NCI-H2196 treated with DMSO at 0.1 percent for 48 hours (cell line): Measurements from ENCODE around the gene SDHB.

Experiments
- DNase-seq: peaks from one replicate; lab custom pipeline; 2025; ENCODE audit not compliant: unreplicated experiment; lab: John Stamatoyannopoulos, UW

Gene SDHB

GRCh38 chr1:17046334-17046657 lies 7.5 kb downstream of the SDHB start:
- no peak for DNase-seq

GRCh38 chr1:17045634-17046333 lies 8.0 kb downstream of the SDHB start:
- peak; percentile 52 for DNase-seq

GRCh38 chr1:17045150-17045549 lies 8.7 kb downstream of the SDHB start:
- no peak for DNase-seq

- no peak for DNase-seq
Observed at GRCh38 chr1:17043676-17044075, 10.2 kb downstream of the SDHB start.

DNA sequence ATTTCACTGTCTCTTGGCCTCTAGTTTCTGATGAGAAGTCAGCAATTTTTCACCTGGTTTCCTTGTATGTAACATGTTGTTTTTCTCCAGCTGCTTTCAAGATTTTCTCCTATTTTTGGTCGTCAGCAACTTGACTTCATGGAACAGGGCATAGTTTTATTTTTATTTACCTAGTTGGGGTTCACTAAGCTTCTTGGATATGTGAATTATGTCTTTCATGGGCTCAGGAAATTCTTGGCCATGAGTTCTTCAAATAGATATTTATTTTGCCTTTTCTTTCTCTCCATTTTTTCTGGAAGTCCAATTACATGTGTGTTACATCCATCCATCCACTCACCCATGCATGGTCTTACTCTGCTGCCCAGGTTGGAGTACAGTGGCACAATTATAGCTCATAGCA lies 13.7 kb downstream of the SDHB start:
- DNase-seq, result no peak

DNA sequence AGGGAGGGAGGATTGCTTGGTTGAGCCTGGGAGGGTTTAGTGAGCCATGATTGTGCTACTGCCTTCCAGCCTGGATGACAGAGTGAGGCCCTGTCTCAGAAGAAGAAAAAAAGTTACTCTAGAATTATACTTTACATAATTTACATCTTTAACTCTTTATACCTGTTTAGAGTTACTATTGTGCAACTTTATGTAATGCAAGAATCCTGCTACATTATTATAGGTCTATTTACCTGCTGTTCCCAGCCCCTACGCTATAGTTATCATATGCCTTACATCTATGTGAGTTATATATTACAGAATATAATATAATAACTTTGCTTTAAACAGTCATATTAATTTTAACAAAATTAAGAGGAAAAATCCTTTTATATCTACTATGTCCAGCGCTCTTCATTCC lies 14.3 kb downstream of the SDHB start:
- no peak for DNase-seq

DNA sequence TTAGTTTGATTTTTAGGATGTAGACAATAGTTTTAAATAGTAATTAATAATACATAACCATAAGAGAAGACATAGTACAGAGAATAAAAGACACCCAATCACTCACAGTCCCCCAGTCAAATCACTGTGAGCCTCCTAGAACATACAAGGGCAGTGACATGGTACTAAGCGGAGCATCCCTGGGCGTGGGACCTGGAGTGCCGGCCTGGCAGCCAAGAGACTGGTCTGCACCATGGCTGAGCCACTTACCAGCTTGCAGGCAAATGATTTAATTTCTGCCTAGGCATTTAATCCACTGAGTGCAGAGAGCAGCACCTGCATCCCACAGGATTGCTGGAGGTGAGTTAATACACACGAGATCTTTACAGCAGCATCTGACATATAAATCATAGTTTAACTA lies 20.4 kb downstream of the SDHB start:
- no peak for DNase-seq

GRCh38 chr1:17032741-17033140 lies 21.1 kb downstream of the SDHB start:
- no peak for DNase-seq

- no peak for DNase-seq
Observed at GRCh38 chr1:17031436-17031835, 22.4 kb downstream of the SDHB start.

GRCh38 chr1:17030206-17030605 lies 23.6 kb downstream of the SDHB start:
- DNase-seq, result no peak

GRCh38 chr1:17028662-17029188 lies 25.1 kb downstream of the SDHB start:
- no peak for DNase-seq

GRCh38 chr1:17027900-17028299 lies 25.9 kb downstream of the SDHB start:
- DNase-seq, result no peak

- no peak for DNase-seq
Observed at GRCh38 chr1:17027403-17027802, 26.4 kb downstream of the SDHB start.

DNA sequence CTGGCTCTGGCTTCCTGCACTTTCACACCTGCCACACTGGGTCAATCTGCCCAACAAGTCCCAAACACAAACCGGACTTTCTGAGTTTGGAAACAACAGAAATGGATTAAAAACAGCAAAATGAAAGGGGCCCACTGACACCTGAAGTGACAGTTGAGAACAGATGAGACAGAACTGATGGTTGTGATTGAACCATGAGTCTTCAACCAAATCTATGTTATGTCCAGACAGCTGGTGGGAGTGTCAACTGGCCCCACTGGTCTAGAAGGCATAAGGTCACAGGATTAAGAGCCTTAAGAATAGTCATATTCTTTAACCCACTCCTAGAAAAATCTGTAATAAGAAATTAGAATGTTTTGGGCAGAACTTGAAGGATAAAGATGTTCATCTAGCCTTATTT lies 29.1 kb downstream of the SDHB start:
- no peak for DNase-seq

GRCh38 chr1:17023573-17023972 lies 30.3 kb downstream of the SDHB start:
- DNase-seq, result no peak

DNA sequence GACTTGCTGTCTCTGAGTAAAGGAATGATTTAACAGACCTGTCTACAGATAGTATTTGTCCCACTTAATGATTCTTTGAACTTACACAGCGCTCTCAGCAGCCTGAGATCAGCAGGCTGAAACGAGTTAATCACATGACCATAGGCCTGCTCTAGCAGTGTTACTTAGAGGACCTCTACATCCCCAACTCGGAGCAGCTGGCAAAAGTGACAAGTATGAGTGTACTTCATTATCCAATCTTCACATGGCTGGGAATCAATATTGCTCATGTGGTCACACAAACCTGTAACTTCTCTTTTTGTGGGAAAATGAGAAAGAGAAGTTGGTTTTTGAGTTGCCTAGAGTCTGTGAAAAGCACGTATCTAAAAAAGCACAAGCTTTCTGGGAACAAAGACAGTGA lies 30.7 kb downstream of the SDHB start:
- DNase-seq, result no peak

- no peak for DNase-seq
Observed at GRCh38 chr1:17021896-17022295, 31.9 kb downstream of the SDHB start.

GRCh38 chr1:17020502-17020901 lies 33.3 kb downstream of the SDHB start:
- DNase-seq, result no peak

DNA sequence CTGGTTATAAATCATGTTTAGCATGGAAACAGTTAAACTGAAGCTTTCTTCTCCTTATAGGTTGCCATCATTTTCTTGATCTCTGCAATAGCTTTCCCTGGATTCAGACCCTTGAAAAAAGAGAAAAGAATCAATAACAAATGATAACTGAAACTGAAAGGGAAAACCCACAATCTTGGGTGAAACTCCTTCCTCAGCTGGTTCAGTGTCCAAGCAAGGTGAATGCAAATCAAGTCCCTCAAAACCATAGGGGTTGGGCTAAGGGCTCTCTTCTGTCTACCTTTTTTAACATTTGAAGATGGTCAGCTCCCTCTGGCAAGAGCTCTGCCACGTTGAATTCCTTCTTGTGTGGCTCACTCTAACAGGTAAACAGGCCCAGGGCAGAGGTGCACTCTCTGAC lies 35.0 kb downstream of the SDHB start:
- no peak for DNase-seq

- no peak for DNase-seq
Observed at GRCh38 chr1:17017435-17017834, 36.4 kb downstream of the SDHB start.

GRCh38 chr1:17016317-17016661 lies 37.5 kb downstream of the SDHB start:
- no peak for DNase-seq

DNA sequence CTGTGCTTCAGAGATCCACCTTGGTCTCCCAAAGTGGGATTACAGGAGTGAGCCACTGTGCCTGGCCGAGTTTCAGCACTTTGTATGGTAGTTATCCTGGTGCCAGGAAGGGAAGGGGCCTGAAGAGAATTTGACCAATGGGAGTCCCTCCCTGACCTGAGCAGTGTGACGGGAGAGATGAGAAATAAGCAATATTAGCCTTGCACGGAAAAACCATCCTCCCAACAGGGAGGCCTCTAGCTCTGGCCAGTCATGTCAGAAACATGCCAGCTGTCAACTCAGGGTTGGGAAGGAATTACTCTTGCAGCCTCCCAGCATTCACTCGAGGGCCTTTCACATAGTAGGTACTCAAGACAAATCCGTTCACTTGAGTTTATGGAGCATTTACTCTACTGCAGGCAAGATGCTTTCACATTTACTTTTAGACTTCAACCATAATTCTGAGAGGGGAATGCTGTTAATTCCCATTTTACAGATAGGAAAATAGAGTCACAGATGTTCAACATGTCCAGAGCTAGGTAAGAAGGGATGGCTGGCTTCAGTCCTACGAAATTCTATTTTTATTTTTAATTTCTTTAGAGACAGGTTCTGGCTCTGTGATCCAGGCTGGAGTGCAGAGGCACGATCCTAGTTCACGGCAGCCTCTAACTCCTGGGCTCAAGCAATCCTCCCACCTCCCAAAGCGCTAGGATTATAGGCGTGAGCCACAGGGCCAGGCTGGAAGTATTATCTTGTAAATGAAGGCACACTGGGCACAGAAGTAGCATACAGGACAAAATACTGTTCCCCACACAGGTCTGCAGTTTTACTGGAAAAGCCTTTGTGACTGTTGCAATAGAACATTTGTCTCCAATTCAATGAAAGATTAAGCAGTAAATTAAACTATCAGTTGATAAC lies 38.9 kb downstream of the SDHB start:
- no peak for DNase-seq
